ENCODE data around the gene MAD1L1.

- TF ChIP-seq YY1 (IDR thresholded peaks at IDR 0.05): no peak
- TF ChIP-seq SP1 (IDR thresholded peaks at IDR 0.05): no peak
- no peak for TF ChIP-seq CTCF (IDR thresholded peaks at IDR 0.05; ENCODE audit: low read depth, low read length, missing input control)
- TF ChIP-seq REST (IDR thresholded peaks at IDR 0.05): no peak
- no peak for TF ChIP-seq GABPA (IDR thresholded peaks at IDR 0.05 in 1 of 2, conservative IDR thresholded peaks at IDR 0.05 in 1 of 2)
- TF ChIP-seq HNF4G (IDR thresholded peaks at IDR 0.05): no peak
- no peak for TF ChIP-seq ATF3 (IDR thresholded peaks at IDR 0.05)
- TF ChIP-seq RAD21 (IDR thresholded peaks at IDR 0.05): no peak
- no peak for TF ChIP-seq MAX (IDR thresholded peaks at IDR 0.05)
- no peak for TF ChIP-seq TAF1 (conservative IDR thresholded peaks at IDR 0.05)
These were observed 295.5 kb downstream of the MAD1L1 start for GRCh38 chr7:1937252-1937605.
